A172 (cell line): Measurements from ENCODE around the gene CACUL1. TPM values are rescaled to one million over a fixed set of nuclear protein-coding genes. Genes with fewer than 3 reads are reported as not detected.
"Not testable (repeated sequence)": the region's sequence is repeated elsewhere in the genome, so short reads cannot be mapped to it uniquely, and the experiment has no call there.

Source experiments
- DNase-seq: peaks from one replicate; pipeline ENCODE4 v3.0.0-alpha.2; 2015; ENCODE audit warnings: low spot score
- total RNA-seq: library from RNA; depleted of rRNA; stranded (reverse); fragments of >200 nt; shearing (Covaris generic); gene quantifications from 2 replicates; pipeline ENCODE4 v1.2.3, GENCODE V29; 2014; rRNA removed

The CACUL1 gene
- total RNA-seq = 39.2 and 41.6 TPM in 2 replicates

GRCh38 chr10:118754556-118755423, at the start of gene CACUL1:
Gene CACUL1, minus strand, starts transcription at chr10:118754970. Its CDS starts 208 bp downstream, at chr10:118754762.
- DNase-seq = peak; percentile 98

- no peak for DNase-seq
Observed at GRCh38 chr10:118804262-118804773, 49.5 kb upstream of the CACUL1 start.

- no peak for DNase-seq
Observed at GRCh38 chr10:118802126-118802793, 47.5 kb upstream of the CACUL1 start.

GRCh38 chr10:118800920-118801319, 46.1 kb upstream of the CACUL1 start:
- peak; percentile 15 for DNase-seq

GRCh38 chr10:118799777-118800176, 45.0 kb upstream of the CACUL1 start:
- DNase-seq = peak; percentile 73

- DNase-seq = peak; percentile 55
Observed at GRCh38 chr10:118798231-118798662, 43.5 kb upstream of the CACUL1 start.

- DNase-seq = not testable (repeated sequence)
Observed at GRCh38 chr10:118794971-118795370, 40.2 kb upstream of the CACUL1 start.

GRCh38 chr10:118793545-118793944, 38.8 kb upstream of the CACUL1 start:
- no peak for DNase-seq

GRCh38 chr10:118792526-118792925, 37.8 kb upstream of the CACUL1 start:
- peak; percentile 19 for DNase-seq

GRCh38 chr10:118790058-118790457, 35.3 kb upstream of the CACUL1 start:
- DNase-seq = no peak

- DNase-seq = no peak
Observed at GRCh38 chr10:118785551-118785950, 30.8 kb upstream of the CACUL1 start.

- DNase-seq = no peak
Observed at GRCh38 chr10:118783776-118784545, 29.2 kb upstream of the CACUL1 start.

- not testable (repeated sequence) for DNase-seq
Observed at GRCh38 chr10:118782916-118783465, 28.2 kb upstream of the CACUL1 start.

- no peak for DNase-seq
Observed at GRCh38 chr10:118781541-118781940, 26.8 kb upstream of the CACUL1 start.

GRCh38 chr10:118778727-118779126, 24.0 kb upstream of the CACUL1 start:
- no peak for DNase-seq

- no peak for DNase-seq
Observed at GRCh38 chr10:118776960-118777359, 22.2 kb upstream of the CACUL1 start.

- no peak for DNase-seq
Observed at GRCh38 chr10:118776033-118776432, 21.3 kb upstream of the CACUL1 start.

- DNase-seq = no peak
Observed at GRCh38 chr10:118775478-118775877, 20.7 kb upstream of the CACUL1 start.

GRCh38 chr10:118773041-118773440, 18.3 kb upstream of the CACUL1 start:
- DNase-seq = no peak

- DNase-seq = no peak
Observed at GRCh38 chr10:118771976-118772375, 17.2 kb upstream of the CACUL1 start.

GRCh38 chr10:118769898-118770600, 15.3 kb upstream of the CACUL1 start:
- DNase-seq = no peak
